DMS 273 treated with DMSO at 0.1 percent for 48 hours (cell line): Measurements from ENCODE around the gene NFATC2IP.

Source experiments
- DNase-seq: peaks from one replicate; lab custom pipeline; 2025; lab: John Stamatoyannopoulos, UW

NFATC2IP gene

DNA sequence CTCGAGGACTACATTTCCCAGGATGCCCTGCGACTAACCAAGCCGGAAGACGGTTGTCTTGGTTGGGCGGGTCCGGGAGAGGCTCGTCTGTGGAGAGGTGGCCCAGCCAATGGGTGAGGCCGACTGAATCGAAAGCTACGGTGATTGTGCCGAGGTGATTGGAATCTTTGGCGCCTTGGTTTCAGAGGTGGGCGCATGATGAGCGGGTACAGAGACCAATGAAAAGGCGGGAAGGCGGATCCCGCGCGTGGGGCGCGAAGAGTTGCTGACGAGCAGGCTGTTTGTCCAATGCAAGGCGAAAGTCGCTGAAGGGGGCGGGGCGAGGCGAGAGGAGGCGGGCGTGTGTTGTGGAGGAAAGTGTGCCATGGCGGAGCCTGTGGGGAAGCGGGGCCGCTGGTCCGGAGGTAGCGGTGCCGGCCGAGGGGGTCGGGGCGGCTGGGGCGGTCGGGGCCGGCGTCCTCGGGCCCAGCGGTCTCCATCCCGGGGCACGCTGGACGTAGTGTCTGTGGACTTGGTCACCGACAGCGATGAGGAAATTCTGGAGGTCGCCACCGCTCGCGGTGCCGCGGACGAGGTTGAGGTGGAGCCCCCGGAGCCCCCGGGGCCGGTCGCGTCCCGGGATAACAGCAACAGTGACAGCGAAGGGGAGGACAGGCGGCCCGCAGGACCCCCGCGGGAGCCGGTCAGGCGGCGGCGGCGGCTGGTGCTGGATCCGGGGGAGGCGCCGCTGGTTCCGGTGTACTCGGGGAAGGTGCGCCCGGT lies at the start of gene NFATC2IP:
Gene NFATC2IP, plus strand, starts transcription at position 290 of the 762 bp plus-strand sequence. Its CDS starts 75 bp downstream, at position 365.
- DNase-seq = peak; percentile 100

DNA sequence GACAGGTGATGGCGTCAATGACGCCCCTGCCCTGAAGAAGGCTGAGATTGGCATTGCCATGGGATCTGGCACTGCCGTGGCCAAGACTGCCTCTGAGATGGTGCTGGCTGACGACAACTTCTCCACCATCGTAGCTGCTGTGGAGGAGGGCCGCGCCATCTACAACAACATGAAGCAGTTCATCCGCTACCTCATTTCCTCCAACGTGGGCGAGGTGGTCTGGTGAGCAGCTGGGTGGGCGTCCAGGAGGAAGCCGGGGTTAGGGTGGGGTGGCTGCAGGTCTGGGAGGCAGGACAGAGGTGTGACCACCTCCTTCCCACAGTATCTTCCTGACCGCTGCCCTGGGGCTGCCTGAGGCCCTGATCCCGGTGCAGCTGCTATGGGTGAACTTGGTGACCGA lies 48.9 kb upstream of the NFATC2IP start:
- DNase-seq = no peak

GRCh38 chr16:28902909-28903308 lies 47.8 kb upstream of the NFATC2IP start:
- no peak for DNase-seq

DNA sequence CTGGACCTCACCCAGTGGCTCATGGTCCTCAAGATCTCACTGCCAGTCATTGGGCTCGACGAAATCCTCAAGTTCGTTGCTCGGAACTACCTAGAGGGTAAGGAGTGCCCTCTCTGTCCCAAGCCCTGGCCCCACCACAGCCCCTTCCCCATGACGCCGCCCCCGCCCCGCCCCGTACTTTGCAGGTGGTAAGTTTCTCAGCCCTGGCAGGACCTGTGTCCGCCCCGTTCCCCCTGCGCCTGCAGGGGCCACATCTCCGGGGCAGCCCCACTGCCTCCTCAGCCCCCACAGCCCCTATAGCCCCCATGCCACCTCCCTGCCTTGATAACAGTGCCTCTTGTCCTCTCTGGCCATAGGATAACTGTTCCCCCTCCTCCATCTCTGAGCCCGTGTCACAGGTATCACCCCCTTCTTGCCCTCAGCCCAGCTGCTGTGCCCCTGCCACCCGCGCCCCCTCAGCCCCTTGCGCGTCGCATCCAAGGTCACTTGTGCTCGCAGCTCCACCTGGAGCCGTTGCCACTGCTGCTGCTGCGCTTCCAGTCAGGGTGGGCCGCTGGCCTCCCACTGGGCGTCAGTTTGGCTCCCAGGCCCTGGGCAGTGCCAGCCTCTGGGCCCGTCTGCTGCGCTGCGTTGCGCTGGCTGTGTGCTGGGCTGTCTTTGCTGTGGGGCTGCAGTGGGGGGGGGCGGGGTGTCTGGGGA lies 47.2 kb upstream of the NFATC2IP start:
- DNase-seq = no peak

- no peak for DNase-seq
These were observed 46.4 kb upstream of the NFATC2IP start for GRCh38 chr16:28904363-28904762.

- no peak for DNase-seq
These were observed 45.9 kb upstream of the NFATC2IP start for GRCh38 chr16:28904828-28905227.

GRCh38 chr16:28905229-28905754 lies 45.4 kb upstream of the NFATC2IP start:
- no peak for DNase-seq

- no peak for DNase-seq
These were observed 44.9 kb upstream of the NFATC2IP start for GRCh38 chr16:28905800-28906372.

GRCh38 chr16:28910086-28911031 lies 40.4 kb upstream of the NFATC2IP start:
- DNase-seq = no peak

DNA sequence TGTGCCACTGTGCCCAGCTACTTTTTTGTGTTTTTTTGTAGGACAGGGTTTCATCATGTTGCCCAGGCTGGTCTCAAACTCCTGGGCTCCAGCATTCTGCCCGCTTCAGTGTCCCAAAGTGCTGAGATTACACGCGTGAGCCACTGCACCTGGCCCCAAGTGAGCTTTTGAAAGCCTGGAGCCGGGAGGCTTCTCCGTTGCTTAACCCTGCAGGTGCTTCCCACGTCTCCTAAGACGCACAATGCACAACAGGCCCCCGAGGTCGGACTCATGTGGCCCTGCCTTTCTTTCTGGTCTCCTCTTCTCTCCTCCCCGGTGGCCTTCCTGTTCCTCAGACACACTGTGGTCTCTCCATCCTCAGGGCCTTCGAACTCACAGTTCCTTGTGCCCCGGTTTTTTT lies 38.2 kb upstream of the NFATC2IP start:
- no peak for DNase-seq

- DNase-seq = no peak
These were observed 36.6 kb upstream of the NFATC2IP start for GRCh38 chr16:28913946-28914724.

DNA sequence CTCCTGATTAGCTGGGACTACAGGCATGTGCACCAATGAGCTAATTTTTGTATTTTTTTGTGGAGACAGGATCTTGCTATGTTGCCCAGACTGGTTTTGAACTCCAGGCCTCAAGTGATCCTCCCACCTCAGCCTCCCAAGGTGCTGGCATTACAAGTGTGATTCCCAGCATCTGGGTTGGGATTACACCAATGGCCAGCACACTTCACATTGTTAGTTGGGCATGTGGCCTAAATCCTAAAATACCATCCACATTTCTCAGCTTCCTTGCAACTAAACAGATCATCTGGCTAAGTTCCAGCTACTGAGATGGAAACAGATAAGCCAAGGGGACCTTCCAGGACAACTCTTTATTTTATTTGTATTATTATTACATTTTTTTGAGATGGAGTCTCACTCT lies 35.6 kb upstream of the NFATC2IP start:
- no peak for DNase-seq

GRCh38 chr16:28917095-28917494 lies 33.6 kb upstream of the NFATC2IP start:
- DNase-seq = no peak

DNA sequence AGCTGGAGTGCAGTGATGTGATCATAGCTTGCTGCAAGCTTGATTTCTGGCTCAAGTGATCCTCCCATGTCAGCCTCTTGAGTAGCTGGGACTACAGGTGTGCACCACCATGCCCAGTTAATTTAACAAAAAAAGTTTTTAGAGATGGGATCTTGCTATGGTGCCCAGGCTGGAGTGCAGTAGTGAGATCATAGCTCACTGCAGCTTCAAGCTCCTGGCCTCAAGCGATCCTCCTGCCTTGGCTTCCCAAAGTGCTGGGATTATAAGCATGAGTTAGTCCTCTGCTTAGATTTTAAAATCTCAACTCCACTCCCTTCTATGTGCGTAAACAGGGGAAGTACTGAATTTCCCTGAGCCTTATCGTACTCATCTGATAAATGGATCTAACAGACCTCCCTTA lies 32.0 kb upstream of the NFATC2IP start:
- DNase-seq = no peak

- DNase-seq = no peak
These were observed 27.5 kb upstream of the NFATC2IP start for GRCh38 chr16:28923231-28923587.

- DNase-seq = no peak
These were observed 26.9 kb upstream of the NFATC2IP start for GRCh38 chr16:28923652-28924398.

GRCh38 chr16:28924399-28924761 lies 26.4 kb upstream of the NFATC2IP start:
- DNase-seq = no peak

GRCh38 chr16:28924762-28925385 lies 25.9 kb upstream of the NFATC2IP start, which contains the start of gene RABEP2:
RABEP2 (minus strand) TSS chr16:28925238; CDS start chr16:28925163, 75 bp downstream.
- DNase-seq = peak; percentile 63

DNA sequence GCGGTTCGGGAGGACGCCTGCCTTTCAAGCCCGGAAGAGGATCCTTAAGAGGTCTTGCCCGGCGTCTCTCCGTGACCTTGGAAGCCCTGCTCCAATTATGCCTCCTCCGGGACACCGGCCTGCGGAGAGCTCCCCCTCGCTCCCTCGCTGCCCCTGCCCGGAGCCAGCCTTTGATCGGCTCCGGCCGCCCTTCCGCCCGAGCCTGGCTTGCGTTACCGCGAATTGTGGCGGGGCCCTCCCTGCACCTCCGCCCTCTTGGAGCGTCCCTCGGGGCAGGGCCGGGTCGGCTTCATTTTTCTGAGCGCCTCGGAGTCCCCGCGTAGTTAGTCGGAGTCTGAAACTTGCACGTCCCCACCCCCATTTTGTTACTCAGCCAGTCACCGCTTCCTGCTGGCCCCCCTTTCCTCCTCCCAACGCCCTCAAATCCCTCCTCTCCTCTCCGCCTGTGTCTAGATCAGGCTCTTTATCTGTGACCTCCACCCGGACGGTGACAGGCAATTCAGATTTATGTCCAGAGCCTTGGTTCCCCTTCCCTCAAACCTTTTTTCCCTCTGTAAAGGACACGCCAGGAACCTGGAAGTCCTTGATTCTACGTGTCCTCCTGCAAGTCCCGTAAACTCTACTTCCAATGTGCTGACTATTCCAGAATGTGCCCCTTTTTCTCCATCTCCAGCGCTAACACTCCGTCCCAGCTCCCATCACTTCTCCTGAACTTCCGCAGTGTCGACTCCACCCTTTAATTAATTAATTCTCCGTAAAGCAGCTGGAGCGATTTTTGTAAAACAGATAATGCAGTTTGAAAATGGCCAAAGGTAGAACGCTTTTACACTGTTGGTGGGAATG lies 25.1 kb upstream of the NFATC2IP start:
- DNase-seq = no peak
